ENCODE results near the gene ID3.

Gene ID3

GRCh38 chr1:23564529-23565122 lies 5.3 kb upstream of the ID3 start:
- peak; percentile 63 for DNase-seq

- DNase-seq: no peak
These were observed 4.6 kb upstream of the ID3 start for GRCh38 chr1:23563755-23564374.

GRCh38 chr1:23563003-23563402 lies 3.7 kb upstream of the ID3 start:
- DNase-seq: no peak

- DNase-seq: peak; percentile 98
These were observed 3.0 kb upstream of the ID3 start for GRCh38 chr1:23562137-23562876.

- DNase-seq: no peak
These were observed 2.5 kb upstream of the ID3 start for GRCh38 chr1:23561813-23562100.

- DNase-seq: no peak
These were observed 1.9 kb upstream of the ID3 start for GRCh38 chr1:23561076-23561812.

GRCh38 chr1:23559985-23560741 lies 862 bp upstream of the ID3 start:
- DNase-seq: peak; percentile 50

GRCh38 chr1:23558872-23559135 lies 497 bp downstream of the ID3 start:
- DNase-seq: no peak

GRCh38 chr1:23558140-23558871 lies 995 bp downstream of the ID3 start:
- peak; percentile 82 for DNase-seq

GRCh38 chr1:23557471-23558124 lies 1.7 kb downstream of the ID3 start:
- DNase-seq: no peak

GRCh38 chr1:23556635-23557470 lies 2.4 kb downstream of the ID3 start:
- DNase-seq: no peak

GRCh38 chr1:23555986-23556634 lies 3.2 kb downstream of the ID3 start:
- DNase-seq: peak; percentile 58

- peak; percentile 71 for DNase-seq
These were observed 3.9 kb downstream of the ID3 start for GRCh38 chr1:23555270-23555985.

GRCh38 chr1:23554481-23555269 lies 4.6 kb downstream of the ID3 start:
- DNase-seq: peak; percentile 97

- no peak for DNase-seq
These were observed 5.2 kb downstream of the ID3 start for GRCh38 chr1:23554127-23554480.

GRCh38 chr1:23553231-23554126 lies 5.8 kb downstream of the ID3 start:
- peak; percentile 76 for DNase-seq

- peak; percentile 81 for DNase-seq
These were observed 7.5 kb downstream of the ID3 start for GRCh38 chr1:23551849-23552248.

GRCh38 chr1:23548704-23549143 lies 10.6 kb downstream of the ID3 start:
- DNase-seq: peak; percentile 34

All from NCI-H82 (cell line).